Measurements from ENCODE around the gene FAM25A. TPM values are rescaled to one million over a fixed set of nuclear protein-coding genes. Genes with fewer than 3 reads are reported as not detected.
"Not testable (repeated sequence)": the region's sequence is repeated elsewhere in the genome, so short reads cannot be mapped to it uniquely, and the experiment has no call there.

The FAM25A gene
- not detected for total RNA-seq (2021; fragmentation: NEBNext Ultra II Directional; extraction: Animal tissue kit (Norgen Biotek cat#: 25700))
- long read RNA-seq: 0 reads

DNA sequence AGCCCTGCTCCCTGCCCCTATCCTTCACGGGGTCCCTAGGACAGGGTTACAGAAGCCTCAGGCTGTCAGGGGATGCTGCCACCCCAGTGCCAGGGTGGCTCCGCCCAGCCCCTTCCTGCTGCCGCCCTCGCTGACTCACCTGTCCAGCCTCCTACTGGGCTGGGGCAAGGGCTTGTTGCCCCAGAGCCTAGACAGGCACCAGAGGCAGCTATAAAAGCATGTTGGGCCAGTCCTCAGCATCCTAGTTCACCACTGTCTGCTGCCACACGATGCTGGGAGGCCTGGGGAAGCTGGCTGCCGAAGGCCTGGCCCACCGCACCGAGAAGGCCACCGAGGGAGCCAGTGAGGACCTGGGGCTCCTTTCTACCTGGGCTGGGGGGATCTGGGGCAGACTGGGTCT is at the start of gene FAM25A:
Gene FAM25A, plus strand, starts transcription at position 239 of the 400 bp plus-strand sequence. Its CDS starts 31 bp downstream, at position 270.
- not testable (repeated sequence) for H3K4me3 Mint-ChIP-seq, H3K9me3 Mint-ChIP-seq

DNA sequence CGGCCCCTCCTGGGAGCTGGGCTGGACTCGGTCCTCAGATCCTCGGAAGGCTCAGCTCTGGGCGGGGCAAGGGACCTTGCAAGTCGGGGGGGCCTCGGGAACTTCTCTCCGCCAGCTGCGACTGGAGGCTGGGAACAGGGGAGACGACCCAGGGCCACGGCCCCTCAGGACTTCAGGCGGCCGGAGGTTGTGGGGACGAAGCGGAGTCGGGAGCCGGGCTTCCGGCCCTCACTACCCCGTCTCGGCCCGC is 49.2 kb upstream of the FAM25A start:
- Mint-ChIP-seq H3K27ac (peak overlapping the region; percentile 100), H3K27me3 (ENCODE audit: insufficient read depth) (peaks cover 9% of the 10 kb centered on the region; the same call in 1 of the 2 replicates), H3K36me3 (ENCODE audit: low read depth) (peaks cover 13% of the 10 kb centered on the region), H3K4me1 (ENCODE audit: low read depth) (peaks cover 59% of the 10 kb centered on the region), H3K9me3 (no peaks in the 10 kb centered on the region), H3K4me3 (peak overlapping the region; percentile 90)
- TF ChIP-seq, protein P1, sequence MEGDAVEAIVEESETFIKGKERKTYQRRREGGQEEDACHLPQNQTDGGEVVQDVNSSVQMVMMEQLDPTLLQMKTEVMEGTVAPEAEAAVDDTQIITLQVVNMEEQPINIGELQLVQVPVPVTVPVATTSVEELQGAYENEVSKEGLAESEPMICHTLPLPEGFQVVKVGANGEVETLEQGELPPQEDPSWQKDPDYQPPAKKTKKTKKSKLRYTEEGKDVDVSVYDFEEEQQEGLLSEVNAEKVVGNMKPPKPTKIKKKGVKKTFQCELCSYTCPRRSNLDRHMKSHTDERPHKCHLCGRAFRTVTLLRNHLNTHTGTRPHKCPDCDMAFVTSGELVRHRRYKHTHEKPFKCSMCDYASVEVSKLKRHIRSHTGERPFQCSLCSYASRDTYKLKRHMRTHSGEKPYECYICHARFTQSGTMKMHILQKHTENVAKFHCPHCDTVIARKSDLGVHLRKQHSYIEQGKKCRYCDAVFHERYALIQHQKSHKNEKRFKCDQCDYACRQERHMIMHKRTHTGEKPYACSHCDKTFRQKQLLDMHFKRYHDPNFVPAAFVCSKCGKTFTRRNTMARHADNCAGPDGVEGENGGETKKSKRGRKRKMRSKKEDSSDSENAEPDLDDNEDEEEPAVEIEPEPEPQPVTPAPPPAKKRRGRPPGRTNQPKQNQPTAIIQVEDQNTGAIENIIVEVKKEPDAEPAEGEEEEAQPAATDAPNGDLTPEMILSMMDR (IDR thresholded peaks at IDR 0.05): no peak
- no peak for DNase-seq

More for the DNA sequence above, at the start of gene FAM25A:
- not testable (repeated sequence) for H3K27ac Mint-ChIP-seq; H3K36me3 Mint-ChIP-seq (ENCODE audit: low read depth); H3K27me3 Mint-ChIP-seq (ENCODE audit: insufficient read depth); DNase-seq
- H3K4me1 Mint-ChIP-seq (ENCODE audit: low read depth): peaks cover 23% of the 10 kb centered on the region

DNA sequence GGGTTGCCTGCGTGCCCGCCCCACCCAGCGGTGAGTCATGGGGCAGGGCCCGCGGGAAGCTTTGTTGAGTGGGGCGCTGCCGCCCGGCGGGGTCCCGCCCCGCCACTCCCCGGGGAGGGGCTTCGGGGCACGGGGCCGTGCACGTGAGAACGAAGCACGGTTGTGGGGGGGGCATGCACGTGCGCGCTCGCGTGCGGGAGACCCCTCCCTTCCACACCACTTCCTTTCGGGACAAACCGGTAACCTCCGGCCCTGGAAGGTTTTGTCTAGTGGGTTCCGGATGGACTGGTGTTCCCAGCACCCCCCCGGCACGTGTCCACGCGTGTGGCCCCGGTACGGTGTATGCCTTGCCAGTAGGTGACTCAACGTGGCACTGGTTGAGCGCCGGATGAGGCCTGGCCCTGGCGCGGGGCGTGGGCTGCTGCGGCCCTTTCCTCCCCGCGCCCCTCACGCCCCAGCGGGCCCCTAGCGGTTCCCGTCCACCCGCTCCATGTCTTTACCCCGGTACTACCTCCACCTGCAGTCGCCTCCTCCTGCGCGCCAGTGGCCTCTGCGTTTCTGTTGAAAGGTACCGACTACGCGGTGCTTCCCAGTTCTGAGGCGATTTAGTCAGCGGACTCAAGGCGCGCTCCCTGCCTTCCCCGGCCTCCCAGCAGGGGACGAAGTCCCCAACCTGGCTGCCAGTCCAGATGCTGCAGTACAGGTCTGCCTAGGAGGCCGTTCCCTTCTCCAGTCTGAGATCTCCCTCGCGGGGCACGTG is 48.7 kb upstream of the FAM25A start:
- H3K4me3 Mint-ChIP-seq: peak overlapping the region; percentile 90
- peaks cover 9% of the 10 kb centered on the region; the same call in 1 of the 2 replicates for H3K27me3 Mint-ChIP-seq (ENCODE audit: insufficient read depth)
- peak overlapping the region; percentile 100 for H3K27ac Mint-ChIP-seq
- DNase-seq: peak; percentile 92
- peaks cover 54% of the 10 kb centered on the region for H3K4me1 Mint-ChIP-seq (ENCODE audit: low read depth)
- peaks cover 13% of the 10 kb centered on the region for H3K36me3 Mint-ChIP-seq (ENCODE audit: low read depth)
- TF ChIP-seq, protein P1 (IDR thresholded peaks at IDR 0.05): peak; percentile 40
- H3K9me3 Mint-ChIP-seq: no peaks in the 10 kb centered on the region

DNA sequence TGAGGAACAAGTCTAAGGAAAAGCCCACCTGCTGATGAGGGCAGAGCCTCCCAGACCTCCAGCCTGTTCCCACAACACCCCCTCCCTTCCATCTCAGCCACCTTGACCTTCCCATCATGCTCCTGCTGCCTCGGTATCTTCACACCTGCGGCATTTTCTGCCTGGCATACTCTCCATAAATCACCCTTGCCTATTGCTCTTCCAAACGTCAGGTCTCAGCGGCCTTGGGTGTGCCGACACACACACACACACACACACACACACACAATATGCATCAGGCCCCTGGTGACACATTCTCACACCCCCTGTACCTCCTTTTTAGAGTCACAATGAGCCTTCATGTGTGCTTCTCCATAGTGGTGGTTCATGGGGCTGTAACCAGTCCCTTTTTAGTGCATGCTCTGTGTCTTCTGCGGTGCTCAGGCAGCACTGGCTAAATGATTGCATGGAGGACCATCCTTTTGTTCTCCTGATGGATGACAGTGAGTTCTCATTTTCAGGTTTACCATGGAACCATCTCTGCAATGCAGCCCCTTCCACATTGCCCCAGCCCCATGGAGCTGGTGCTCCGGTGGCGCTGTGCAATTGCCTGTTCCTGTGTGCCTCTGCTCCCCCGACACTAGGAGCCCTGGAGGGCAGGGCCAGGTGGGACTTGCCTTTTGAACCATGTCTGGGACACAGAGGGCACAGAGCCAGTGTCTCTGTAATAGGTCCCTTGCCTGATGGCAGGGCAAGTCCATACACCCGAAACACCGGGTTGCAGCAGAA is 47.3 kb upstream of the FAM25A start:
- peaks cover 13% of the 10 kb centered on the region for H3K36me3 Mint-ChIP-seq (ENCODE audit: low read depth)
- no peak for DNase-seq
- H3K4me1 Mint-ChIP-seq (ENCODE audit: low read depth): peaks cover 44% of the 10 kb centered on the region
- H3K27ac Mint-ChIP-seq: peak overlapping the region; percentile 100
- peak overlapping the region; percentile 18; the same call in 1 of the 2 replicates for H3K4me3 Mint-ChIP-seq
- no peaks in the 10 kb centered on the region for H3K9me3 Mint-ChIP-seq
- TF ChIP-seq, protein P1 (IDR thresholded peaks at IDR 0.05): no peak
- peaks cover 9% of the 10 kb centered on the region; the same call in 1 of the 2 replicates for H3K27me3 Mint-ChIP-seq (ENCODE audit: insufficient read depth)

DNA sequence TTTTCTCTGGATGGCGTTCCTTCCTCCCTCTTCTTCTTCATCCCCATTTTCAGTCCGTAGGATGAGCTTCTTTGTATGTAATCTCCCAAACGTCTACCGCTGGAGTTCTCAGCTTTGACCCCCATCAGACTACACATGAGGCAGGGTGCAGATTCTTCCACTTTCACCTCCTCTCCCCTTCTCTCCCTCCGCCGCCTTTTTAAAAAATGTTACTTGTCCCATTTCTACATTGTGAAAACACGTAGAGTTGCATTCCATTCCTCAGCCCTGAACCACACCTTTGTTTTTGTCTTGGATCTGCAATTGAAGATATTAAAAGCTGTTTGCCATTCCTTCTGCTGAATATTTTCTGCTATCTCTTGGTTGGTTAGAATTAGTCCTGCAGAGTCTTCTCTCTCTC is 45.6 kb upstream of the FAM25A start:
- Mint-ChIP-seq H3K27ac (no peak overlapping the region), H3K4me1 (ENCODE audit: low read depth) (peaks cover 44% of the 10 kb centered on the region), H3K27me3 (ENCODE audit: insufficient read depth) (peaks cover 9% of the 10 kb centered on the region; the same call in 1 of the 2 replicates), H3K4me3 (no peak overlapping the region), H3K36me3 (ENCODE audit: low read depth) (peaks cover 13% of the 10 kb centered on the region), H3K9me3 (no peaks in the 10 kb centered on the region)
- TF ChIP-seq, protein P1 (IDR thresholded peaks at IDR 0.05): no peak
- no peak for DNase-seq

Measured in HFFc6 (cell line).